GM18517 (cell line): ENCODE data around the gene FGF4.
"Not testable (repeated sequence)": the region's sequence is repeated elsewhere in the genome, so short reads cannot be mapped to it uniquely, and the experiment has no call there.

Experiments used
- ATAC-seq: cut with Tn5 transposase; IDR thresholded peaks from one replicate; pipeline ENCODE4 v1.9.1; 2021; ENCODE audit warnings: mild to moderate bottlenecking, moderate library complexity; ENCODE audit not compliant: unreplicated experiment

FGF4 gene

GRCh38 chr11:69774354-69775162, 583 bp downstream of the FGF4 start:
- no peak for ATAC-seq

GRCh38 chr11:69773626-69774353, 1.4 kb downstream of the FGF4 start:
- no peak for ATAC-seq

DNA sequence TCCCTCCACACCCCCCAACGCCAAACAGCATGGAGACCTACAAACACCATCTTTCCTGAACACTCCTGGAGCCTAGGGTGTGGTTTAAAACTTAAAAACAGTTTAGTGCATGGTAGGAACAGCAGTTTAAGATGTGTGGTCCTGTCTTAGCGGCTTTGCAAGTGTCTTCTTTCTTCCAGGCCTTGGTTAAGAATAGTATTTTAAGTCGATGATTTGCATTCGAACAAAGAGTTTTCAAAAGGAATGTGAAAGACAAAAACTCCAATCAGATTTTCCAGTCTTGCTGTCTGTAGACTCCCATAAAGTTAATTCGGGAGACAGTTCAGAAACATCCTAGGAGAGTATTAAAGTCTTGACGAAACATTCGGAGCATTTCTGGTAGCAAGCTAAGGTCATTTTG, 3.7 kb downstream of the FGF4 start:
- ATAC-seq, result no peak

DNA sequence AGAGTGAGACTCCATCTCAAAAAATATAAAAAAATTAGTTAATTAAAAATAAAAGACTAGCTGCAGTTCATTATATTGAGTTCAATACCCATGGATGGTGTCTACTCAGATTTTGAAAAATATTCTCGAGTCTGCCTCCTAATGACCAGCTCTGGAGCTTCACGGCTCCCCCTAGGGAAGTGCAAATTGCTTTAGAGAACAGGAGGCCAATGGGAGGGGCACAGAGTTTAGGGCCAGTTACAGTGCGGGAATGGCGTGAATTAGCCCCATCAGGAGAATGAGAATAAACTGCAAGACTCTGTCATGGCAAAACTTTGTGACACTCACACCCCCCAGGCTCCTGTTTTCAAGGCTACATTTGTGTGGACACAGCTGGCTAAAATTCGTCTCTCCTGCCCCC, 4.6 kb downstream of the FGF4 start:
- ATAC-seq, result no peak

- no peak for ATAC-seq
These were observed 9.6 kb downstream of the FGF4 start for GRCh38 chr11:69765498-69765995.

DNA sequence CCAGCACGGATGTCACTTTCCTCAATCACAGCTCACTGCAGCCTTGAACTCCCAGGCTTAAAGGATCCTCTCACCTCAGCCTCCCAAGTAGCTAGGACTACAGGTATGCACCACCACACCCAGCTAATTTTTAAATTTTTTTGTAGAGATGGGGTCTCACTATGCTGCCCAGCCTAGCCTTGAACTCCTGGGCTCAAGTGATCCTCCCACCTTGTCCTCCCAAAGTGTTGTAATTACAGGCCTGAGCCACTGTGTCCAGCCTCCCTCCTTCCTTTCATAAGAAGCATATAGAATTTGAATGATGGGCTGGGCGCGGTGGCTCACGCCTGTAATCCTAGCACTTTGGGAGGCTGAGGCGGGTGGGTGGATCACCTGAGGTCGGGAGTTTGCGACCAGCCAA, 10.2 kb downstream of the FGF4 start:
- not testable (repeated sequence) for ATAC-seq

DNA sequence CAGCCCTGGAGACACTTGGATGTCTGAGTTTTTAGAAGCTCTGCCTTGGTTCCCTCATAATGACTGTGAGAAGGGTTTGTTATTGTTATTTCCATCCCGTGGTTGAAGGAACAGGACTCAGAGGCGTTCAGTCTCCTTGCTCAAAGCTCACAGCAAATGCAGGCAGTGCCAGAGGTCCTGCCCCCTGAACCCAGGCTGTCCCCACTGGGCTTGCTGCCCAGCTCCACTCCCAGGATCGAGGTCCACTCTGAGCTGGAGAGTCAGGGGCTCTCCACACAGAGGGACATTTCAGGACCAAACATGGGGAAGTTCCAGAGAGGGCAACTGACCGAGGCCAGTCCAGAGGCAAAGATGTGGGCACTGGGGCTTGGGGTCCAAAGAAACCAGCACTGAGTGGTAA, 14.8 kb downstream of the FGF4 start:
- no peak for ATAC-seq

DNA sequence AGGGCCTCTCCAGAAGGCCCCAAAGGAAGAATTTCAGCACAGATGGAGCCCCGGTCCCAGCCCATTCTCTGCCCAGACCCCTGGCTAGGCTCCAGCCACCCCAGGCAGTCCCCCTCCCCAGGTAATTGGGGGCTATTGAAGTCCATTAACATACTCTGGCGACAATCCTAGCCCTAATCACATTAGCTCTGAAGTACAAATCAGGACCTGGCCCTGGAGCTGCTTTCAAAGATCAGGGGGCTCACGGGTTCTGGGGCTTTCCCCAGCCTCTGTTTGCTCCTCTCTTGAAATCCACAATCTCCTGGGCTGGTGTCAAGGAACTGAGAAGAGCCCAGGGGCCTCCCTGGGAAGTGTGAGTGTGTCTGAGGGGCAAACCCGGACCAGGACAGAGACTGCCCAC, 22.3 kb downstream of the FGF4 start:
- no peak for ATAC-seq

GRCh38 chr11:69750875-69751597, 24.1 kb downstream of the FGF4 start:
- ATAC-seq, result no peak

- no peak for ATAC-seq
These were observed 24.9 kb downstream of the FGF4 start for GRCh38 chr11:69750108-69750850.

DNA sequence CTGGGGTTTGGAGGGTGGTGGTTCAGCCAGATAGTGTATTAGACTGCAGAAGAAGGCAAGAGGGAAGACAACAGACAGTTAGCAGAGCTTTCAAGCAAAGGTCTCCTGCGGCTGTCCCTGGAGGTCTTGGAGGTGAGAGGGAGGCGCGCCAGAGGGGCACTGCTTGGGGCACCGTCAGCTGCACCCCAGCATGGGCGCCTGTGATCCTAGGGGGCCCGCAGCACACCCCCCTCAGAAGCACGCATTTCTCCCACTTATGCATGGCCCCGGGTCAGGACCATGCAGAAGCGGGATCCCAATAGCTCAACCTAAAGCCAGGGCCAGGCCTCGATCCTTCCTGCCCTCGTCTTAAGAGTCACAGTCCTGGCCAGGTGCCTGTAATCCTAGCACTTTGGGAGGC, 26.5 kb downstream of the FGF4 start:
- ATAC-seq, result no peak

DNA sequence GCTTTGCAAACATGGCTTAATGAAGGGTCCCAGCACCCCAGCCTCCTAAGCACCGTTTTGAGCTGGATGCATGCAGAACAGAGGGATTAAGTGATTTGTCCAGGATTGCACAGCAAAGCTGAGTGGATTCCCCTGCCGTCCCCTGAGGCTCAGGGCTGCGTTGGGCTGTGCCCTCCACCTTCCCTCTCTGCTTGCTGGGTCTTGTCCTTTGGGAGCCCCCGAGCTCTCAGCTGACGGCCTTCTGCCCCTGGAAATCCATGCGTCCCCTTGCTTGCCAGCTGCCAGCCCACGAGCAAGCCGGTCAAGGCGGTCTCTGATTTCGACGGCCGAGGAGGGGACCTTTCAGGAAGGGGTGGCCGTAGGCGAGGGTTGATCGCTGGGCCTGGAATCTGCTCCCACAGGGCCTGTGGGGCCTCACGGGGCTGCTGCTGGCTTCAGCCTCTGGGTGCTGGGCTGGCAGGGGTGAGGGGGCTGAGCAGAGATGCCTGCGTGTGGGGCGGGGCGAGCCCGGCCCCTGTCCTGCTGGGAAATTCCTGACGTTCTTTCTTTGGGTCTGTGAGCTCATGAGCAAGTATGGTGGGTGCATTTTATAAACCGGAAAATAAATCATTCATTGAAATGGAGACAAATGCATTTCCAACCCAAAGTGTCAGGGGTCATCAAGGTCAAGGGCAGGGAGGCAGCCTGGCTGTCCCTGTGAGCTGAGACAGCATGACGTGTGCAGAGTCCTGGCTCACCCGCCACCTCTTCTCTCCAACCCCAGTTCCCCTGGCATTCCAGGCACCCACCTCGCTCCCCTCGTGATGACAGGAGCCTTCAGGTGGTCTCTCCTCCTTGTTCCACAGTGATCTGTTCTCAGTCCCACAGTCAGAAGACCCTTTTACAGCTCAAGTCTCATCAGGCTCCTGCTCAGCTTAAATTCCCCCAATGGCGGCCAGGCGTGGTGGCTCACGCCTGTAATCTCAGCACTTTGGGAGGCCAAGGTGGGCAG, 28.1 kb downstream of the FGF4 start:
- ATAC-seq, result no peak

GRCh38 chr11:69746140-69746539, 29.0 kb downstream of the FGF4 start:
- no peak for ATAC-seq

DNA sequence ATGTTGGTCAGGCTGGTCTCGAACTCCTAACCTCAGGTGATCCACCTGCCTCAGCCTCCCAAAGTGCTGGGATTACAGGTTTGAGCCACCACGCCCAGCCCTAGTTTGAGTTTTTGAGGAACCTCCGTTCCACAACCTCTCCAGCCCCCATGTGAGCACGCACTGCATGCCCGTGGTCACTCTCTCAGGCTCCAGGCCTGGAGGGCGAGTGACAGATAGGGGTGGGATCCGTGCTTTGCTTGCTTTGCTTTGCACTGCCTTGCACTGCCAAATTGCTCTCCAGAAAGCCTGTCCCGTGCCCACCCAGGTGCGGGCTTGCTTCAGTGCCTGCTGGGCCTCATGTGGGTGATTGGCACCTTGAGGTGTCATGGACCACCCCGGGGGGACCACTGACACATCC, 29.9 kb downstream of the FGF4 start:
- ATAC-seq, result no peak

DNA sequence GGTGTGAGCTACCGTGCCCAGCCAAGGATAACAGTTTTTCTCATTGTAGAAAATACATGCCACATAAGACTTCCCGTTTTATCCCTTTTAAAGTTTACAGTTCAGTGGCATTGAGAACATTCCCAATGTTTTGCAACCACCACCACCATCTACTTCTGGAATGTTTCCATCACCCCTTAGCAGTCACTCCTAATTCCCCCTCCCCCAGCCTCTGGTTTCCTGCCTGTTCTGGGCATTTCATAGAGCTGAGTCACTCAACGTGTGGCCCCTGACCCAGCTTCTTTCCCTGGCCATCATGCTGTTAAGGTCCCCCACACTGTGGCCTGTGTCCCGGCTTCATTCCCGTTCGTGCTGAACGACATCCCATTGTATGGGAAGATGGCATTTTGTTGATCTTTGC, 30.7 kb downstream of the FGF4 start:
- ATAC-seq, result no peak

GRCh38 chr11:69734841-69735240, 40.3 kb downstream of the FGF4 start:
- no peak for ATAC-seq

GRCh38 chr11:69734367-69734766, 40.8 kb downstream of the FGF4 start:
- ATAC-seq, result no peak

GRCh38 chr11:69732910-69733309, 42.2 kb downstream of the FGF4 start:
- ATAC-seq, result no peak

DNA sequence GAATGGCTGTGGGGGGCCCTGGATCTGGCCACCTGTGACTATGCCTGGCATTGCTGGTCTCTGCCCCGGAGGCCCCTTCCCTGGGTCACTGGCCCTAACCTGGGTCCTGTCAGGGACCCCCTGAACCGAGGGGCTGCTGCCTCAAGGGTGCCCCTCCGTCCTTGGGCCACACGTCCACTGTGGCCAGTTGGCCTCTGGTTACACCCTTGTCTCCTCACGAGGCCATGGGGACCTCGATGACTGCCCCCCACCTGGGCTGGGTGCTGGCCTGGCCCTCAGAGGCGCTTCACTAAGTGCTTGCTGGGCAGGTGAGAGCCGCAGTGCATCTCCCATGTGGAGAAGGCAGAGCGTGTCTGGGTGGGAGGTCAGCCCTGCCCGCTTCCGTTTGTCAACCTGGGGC, 44.0 kb downstream of the FGF4 start:
- no peak for ATAC-seq

- no peak for ATAC-seq
These were observed 44.6 kb downstream of the FGF4 start for GRCh38 chr11:69730500-69730899.
